ENCODE data around the gene GPR152.
"Not testable (repeated sequence)": the region's sequence is repeated elsewhere in the genome, so short reads cannot be mapped to it uniquely, and the experiment has no call there.

Gene GPR152

GRCh38 chr11:67489203-67489884, 36.8 kb upstream of the GPR152 start:
- DNase-seq (ENCODE audit: low read depth), result no peak

- DNase-seq (ENCODE audit: low read depth), result no peak
Observed at GRCh38 chr11:67486481-67487195, 34.1 kb upstream of the GPR152 start.

GRCh38 chr11:67485873-67486361, 33.4 kb upstream of the GPR152 start:
- DNase-seq (ENCODE audit: low read depth), result not testable (repeated sequence)

- DNase-seq (ENCODE audit: low read depth), result no peak
Observed at GRCh38 chr11:67484847-67485311, 32.4 kb upstream of the GPR152 start.

- no peak for DNase-seq (ENCODE audit: low read depth)
Observed at GRCh38 chr11:67483831-67484665, 31.5 kb upstream of the GPR152 start.

- peak; percentile 91 for DNase-seq (ENCODE audit: low read depth)
Observed at GRCh38 chr11:67482827-67483798, 30.6 kb upstream of the GPR152 start, which contains the start of gene AIP. TSS of gene AIP (plus strand) at chr11:67483026. CDS start at chr11:67483159, 133 bp downstream.

GRCh38 chr11:67482275-67482826, 29.8 kb upstream of the GPR152 start:
- no peak for DNase-seq (ENCODE audit: low read depth)

GRCh38 chr11:67477344-67478050, 25.0 kb upstream of the GPR152 start:
- DNase-seq (ENCODE audit: low read depth), result not testable (repeated sequence)

GRCh38 chr11:67476692-67477091, 24.2 kb upstream of the GPR152 start:
- not testable (repeated sequence) for DNase-seq (ENCODE audit: low read depth)

- DNase-seq (ENCODE audit: low read depth), result no peak
Observed at GRCh38 chr11:67472882-67473281, 20.4 kb upstream of the GPR152 start.

GRCh38 chr11:67470337-67471002, 17.9 kb upstream of the GPR152 start:
- no peak for DNase-seq (ENCODE audit: low read depth)

GRCh38 chr11:67469508-67469811, 16.9 kb upstream of the GPR152 start:
- DNase-seq (ENCODE audit: low read depth), result no peak

GRCh38 chr11:67468759-67469507, 16.4 kb upstream of the GPR152 start, which contains the start of gene TMEM134:
TSS of gene TMEM134 (minus strand) at chr11:67469251. CDS start at chr11:67469192, 59 bp downstream.
- peak; percentile 86 for DNase-seq (ENCODE audit: low read depth)

GRCh38 chr11:67468456-67468758, 15.9 kb upstream of the GPR152 start:
- DNase-seq (ENCODE audit: low read depth), result no peak

GRCh38 chr11:67468056-67468455, 15.5 kb upstream of the GPR152 start:
- DNase-seq (ENCODE audit: low read depth), result no peak

- DNase-seq (ENCODE audit: low read depth), result no peak
Observed at GRCh38 chr11:67466962-67467771, 14.6 kb upstream of the GPR152 start.

GRCh38 chr11:67466367-67466766, 13.8 kb upstream of the GPR152 start:
- DNase-seq (ENCODE audit: low read depth), result no peak

GRCh38 chr11:67465530-67465929, 13.0 kb upstream of the GPR152 start:
- not testable (repeated sequence) for DNase-seq (ENCODE audit: low read depth)

All from stimulated activated CD8-positive, alpha-beta memory T cell treated with anti-CD3 and anti-CD28 coated beads, Interleukin-12 subunit alpha, Interleukin-12 subunit beta, amount 100 ng/mL, for 1 hour (primary cell).